AG08396 (cell line): ENCODE data around the gene GMPR2.
A peak's percentile ranks its signal among the peaks of the same experiment; 100 is the strongest.

ENCODE experiments used
- DNase-seq: peaks from one replicate; pipeline ENCODE4 v3.0.0; 2012; ENCODE audit warnings: low spot score, mixed read lengths

The GMPR2 gene

DNA sequence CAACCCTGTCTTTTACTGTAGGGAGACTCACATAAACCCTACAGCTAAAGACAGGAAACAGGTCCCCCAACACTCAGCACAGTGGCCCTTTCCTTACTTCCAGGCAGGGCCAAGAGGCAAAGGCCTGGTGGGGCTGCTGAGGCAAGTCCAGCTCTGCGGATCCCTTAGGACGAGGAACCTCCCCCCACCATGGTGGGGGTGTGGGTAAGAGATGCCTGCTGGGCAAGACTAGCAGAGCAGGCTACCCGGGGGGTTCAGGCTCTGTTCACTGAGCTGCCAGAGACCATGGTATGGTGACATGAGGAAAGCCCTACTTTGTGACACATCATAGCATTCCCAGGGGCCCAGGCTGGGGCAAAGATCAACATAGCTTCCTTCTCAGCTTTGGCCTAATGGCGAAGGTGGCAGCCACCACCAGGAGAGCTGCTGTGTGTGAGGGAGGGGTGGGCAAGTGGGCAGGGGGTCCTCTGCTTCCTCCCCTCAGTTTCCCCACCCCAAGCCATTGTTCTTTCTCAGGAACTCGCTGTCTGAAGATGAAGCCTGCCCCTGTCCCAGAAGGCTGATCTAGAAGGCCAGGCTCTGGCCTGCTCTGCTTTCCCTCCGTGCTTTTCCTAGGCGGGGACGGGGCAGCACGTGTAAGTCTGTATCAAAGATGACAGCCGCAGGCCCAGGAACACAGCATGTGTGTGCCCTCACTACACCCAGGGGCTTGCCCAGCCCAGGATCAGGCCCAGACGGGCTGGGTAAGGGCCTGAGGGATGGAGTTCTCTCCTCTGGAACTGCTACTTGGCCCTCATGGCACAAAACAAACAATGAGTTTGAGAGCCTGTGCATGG is 19.8 kb downstream of the GMPR2 start:
- no peak for DNase-seq

DNA sequence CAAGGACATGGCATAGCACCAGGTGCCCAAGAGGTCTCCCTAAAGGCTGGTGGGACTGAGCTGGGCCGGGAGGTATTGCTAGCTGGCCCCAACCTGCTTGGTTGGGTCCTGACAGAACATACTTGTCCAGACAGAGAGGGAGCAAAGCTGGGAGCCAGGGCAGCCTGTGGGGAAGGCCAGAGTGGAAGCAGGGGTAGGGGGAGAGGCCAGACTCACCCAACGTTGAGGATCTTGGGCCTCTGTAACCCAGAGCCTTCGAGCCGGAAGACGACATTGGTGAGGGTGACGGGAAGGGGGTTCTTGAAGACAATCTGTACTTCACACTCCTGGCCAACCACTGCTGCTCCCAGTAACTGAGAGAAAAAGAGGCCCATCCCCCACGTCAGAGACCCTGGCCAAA is 21.2 kb downstream of the GMPR2 start:
- no peak for DNase-seq

DNA sequence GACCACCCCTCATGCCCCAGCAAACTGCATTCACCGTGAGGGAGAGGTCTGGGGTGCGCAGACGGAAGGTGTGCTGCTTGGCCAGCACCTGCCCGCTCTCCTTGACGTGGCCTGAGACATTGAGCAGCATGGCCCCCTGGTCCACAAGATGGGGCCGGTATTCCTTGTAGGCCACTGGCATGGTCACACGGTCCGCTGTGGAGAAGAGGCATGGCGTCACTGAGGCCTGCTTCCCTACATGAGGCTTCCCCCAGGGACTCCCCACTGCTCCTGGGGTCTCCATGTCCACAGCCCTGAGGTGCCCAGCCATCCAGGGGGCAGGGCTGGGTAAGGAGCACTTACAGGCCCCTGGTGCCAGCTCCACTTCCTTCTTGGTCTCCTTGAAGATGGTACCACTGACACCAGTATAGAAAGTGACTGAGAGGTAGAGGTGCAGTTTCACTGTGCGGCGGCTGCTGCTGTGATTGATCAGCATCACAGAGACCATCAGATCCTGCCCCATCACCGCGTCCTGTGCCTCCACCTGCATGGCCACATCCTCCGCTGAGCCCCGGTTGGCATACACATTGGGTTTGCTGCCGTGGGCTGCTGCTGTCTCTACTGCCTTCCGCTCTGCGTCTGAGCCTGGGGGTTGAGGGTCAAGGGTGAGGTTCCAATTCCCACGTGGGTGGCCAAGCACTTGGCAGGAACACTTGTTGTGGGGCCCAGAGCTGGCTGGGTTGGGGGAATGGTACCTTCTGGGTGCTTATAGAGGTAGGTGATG is 22.1 kb downstream of the GMPR2 start:
- no peak for DNase-seq

DNA sequence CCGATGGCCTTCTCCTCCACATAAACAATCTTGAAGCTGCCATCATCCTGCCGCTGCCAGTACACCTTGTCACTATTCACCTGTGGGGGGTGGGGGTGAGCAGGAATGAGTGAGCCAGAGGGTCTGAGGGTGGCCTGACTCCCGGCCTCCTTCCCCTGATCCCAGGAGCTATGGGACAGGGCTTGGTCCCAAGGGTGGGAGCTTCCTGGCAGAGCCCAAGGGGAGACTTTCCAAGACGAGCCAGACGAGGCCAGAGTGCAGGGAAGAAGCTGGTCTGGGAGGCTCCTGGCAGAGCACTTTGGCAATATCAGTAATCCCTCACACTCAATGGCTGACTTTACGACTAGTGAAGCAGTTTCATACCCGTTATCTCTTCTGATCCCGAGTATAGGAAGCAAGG is 22.7 kb downstream of the GMPR2 start:
- DNase-seq = no peak

DNA sequence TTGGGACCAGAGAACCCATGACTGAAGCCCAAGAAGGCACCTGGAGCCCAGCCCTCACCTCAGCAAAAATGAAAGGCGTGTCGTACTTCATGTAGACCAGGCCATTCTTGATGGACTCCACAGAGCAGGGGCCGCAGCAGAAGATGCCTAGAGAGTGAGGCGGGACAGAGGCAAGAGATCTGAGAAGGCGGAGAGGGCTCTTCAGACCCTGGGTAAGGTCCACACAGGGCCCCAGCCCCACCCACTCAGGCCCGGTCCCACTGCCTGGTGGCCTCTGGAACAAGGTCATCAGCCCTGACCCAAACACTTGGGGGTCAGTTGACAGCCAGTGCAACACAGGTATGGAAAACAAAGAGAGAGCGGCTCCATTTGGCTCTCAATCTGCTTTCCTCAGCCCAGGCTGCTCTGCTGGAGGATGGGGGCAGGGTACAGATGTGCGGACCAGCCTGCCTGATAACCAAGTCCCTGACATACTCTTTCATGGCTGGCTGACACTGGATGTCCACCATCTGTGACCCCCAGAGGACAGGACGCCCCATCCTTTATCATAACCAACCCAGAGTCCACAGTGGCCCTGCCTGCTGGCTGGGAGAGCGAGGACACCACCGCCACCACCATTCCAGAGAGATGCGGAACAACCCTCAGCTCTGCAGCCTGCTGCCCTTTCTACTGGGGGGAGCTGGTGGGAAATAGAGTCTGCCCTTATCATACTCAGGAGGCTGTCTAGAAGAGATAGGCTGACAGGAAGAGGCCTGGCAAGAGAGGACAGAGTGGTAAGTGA is 23.4 kb downstream of the GMPR2 start:
- no peak for DNase-seq

DNA sequence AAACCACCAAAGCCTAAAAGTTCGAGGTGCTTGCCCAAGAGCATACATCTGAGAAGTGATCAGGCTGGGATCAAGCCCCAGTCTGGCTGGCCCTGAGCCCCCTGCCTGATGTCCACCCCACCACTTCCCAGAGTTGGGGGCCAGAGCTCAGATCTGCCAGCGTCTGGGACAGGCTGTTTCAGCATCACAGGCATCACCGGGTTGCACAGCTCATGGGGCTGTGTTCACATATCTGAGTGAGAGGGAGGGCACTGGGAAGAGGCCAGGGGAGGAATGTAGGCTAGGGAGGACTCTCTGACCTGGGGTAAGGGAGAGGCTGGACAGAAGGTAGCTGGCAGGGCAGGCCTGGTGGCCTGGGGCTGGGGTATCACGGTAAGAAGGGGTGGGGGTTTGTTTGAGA is 24.2 kb downstream of the GMPR2 start:
- no peak for DNase-seq

DNA sequence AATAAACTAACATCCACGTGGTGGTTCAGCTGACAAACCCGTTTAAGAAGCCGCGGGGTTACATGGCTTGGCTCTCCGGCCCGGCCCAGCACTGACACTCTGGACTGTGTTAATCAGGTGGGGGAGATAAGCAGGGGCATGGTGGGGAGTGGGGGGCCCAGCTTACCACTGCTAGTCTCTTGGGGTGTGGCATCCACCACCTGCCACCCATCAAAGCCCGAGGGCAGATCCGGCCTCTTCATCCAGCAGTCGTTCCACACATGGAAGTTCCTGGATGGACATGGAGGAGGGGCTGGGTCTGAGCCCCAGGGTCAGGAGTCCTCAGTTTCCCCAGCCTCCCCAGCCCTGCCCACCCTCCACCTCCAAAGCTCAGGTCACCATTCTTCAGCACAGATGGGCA is 25.4 kb downstream of the GMPR2 start:
- no peak for DNase-seq

DNA sequence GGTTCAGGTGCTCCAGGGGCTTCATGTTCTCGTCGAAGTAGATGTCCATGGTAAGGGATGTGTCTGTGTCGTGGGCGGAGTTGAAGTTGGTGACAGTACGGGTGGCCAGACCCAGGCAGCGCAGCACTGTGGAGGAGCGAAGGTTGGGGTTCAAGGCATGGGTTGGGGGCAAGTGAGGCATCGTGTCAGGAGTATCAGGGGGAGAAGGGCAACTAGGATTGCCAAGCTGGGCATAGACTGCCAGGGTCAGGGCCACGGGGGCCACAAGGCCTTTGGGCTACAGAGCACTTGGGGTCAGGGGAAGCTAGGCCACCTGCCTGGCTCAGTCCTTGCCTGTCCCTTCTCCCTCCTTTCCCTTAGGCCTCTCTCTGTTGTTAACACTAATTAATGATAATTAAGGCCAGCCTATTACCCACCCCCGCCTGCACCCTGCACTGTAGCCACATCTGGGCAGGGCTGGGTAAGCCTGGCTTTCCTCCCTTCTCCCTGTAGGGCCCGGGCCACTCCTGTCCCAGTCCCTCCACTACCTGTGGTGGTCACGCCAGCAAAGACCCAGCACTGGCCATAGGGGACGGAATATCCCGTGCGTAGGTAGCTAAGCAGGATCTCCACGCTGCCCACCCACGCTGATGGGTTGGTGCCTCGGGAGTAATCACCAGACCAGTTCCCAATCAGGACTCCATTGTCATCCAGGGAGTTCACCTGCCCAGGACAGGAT is 26.0 kb downstream of the GMPR2 start:
- DNase-seq = no peak

DNA sequence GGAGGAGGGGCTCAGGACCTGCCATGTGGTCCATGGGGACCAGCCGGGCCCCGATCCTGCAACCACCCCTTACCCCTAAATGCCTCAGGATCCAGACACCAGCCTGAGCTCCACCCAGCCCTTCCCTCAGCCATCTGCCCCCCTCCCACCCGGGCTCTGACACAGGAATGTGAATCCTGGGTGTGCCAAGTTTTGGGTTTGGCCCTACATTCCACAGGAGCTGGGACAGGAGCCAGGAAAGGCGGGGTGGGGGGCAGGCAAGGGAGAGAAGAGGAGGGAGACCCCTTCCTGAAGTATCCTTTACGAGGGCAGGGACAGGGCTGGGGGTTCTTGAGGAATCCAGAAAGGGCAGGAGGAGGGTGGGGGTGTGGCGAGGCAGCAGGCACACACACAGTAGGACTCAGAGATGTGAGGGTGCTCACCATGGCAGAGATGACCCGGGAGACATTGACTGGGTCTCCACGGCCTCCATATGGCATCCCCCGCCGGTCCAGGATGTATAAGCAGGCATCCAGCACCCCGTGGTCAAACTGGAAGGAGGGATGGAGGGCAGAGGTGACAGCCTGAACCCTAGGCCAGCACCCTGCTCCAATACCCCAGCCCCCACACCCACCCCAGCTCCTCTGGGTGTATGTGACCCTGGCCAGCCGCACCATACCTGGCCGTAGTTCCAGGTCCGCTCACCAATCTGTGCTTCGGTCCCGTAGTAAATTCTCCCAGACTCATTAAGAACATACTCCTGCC is 26.7 kb downstream of the GMPR2 start:
- DNase-seq = peak; percentile 78

DNA sequence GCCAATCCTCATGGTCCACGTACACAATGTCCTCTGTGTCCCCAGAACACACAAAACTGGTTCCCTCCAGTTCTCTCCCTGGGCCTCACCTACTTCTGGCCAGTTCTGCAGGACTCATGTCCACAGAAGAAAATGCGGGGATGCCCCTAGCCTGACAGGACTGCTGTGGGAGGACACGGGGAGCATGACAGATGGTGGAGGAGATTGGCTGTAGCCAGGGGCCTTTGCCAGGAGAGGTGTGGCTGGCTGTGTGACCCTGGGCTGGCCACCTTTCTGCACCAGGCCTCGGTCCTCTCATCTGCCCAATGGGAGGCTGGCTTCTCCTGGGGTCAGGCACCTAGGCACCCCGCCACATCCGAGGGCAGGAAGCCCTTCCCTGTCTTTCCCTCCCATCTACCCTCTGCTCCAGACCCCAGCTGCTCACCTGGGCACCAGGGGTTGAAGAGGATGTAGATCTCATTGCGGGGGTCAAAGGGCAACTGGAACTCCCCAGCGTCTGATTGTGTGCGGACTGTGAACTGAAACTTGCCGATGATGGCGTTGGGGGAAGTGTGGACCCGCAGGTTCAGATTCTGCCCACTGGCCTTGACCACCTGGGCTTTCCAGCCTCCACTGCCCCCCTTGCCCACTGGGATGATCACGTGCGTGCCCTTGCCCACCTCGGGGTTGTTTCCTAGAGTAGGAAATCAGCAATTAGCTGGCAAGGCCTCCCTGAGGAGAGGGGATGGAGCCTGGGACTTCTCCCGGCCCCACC is 27.5 kb downstream of the GMPR2 start:
- DNase-seq = no peak

DNA sequence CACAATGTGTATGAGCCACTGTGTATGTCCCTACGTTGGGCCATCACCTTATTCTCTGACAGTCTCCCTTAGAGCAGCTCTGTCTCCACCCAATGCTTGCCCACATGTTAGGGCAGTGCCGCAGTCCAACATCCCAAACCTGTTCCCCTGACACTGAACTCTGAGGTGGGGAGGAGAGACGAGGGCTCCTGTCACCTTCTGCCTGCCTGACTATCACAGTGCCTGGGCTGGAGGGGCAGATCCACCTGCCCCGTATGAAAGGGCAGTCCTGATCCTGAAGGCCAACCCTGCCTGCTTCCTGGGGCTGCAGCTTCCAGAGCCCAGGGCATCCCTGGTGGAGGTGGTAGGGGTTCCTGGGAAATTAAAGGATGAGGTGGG is 28.0 kb downstream of the GMPR2 start:
- no peak for DNase-seq

DNA sequence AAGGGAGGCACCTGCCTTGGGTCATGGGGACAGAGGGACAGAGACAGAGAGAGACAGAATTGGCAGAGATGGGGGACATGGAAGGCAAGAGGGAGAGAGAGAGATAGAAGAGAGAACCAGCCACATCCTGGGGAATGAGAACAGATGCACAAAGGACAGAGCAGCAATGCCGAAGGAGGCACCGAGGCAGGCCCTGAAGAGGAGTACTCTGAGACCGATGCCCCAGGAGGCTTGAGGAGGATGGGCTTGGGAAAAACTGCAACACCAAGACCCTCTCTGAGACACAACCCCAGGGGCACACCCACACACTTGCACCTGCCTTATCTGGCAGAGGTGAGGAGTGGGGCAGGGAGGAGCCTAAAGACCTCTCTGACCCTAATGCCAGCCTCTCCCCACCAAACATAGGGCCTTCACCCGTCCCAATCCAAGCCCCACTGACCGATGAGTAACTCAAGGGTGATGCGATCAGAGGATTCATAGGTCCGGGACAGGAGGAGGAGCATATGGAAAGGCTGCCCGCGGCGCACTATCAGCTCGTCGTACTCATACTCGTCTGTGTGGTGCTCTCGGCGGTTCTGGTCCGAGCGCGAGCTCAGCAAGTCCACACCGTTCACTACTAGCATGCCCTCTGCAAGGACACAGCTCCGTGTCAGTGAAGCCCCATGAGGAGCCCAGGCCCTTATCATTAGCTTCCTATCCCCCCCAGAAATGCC is 28.7 kb downstream of the GMPR2 start:
- no peak for DNase-seq

DNA sequence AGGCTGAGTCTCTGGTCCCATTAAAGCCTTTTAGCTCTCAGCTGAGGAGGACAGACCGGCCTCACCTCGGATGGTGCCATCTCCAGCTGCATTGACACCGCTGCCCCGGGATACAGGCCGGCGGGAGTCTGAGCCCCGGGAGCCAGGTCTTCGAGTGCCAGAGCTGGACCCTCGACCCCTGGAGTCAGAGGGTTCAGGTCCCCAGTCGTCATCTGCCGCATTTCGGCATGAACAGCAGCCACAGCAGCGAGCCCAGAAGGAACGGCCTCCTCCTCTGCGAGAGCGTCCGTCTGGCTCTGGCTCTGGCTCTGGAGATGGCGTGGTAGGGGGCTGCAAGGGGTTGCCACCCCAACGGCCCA is 29.2 kb downstream of the GMPR2 start:
- DNase-seq = no peak

DNA sequence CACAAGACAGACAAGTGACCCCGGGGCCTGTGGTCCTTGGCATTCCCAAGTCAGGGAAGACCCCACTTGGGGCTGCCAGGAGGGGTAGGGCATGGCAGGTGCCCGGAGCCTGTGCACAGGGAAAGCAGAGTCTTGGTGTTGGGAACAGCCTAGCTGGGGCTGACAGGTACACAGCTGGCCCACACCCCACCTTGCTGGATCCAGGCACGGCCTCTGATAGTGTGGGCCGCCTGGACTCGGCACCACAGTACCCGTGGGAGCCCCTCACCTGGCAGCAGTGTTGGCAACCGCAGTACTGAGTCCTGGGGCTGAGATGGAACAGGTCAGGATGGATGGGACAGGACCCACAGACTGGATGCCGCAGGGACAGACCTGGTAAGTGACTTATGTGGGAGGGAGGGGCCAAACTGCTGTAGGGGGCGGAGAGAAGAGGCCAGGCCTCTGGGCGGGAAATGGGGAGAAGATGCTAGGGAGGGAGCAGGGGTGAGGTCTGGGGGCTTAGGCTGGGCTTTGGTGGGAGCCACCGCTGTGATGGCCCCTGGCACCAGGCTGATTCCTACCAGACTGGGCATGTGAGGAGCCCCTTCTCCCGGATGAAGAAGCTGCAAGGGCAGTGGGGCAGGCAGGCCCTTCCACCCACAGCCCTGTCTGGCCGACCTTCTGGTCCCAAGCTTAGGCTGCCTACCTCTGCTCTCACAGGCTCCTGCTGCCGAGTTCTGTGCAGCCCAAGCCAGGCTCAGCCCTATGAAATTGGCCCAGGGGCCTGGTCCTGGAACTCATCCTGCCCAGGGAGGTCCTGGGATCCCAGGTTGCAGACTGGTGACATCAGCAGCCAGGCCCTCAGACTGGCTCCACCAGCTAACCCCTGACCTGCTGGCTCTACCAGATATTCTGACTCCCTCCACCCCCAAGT is 30.3 kb downstream of the GMPR2 start, which contains the start of gene TGM1:
Gene TGM1, minus strand, starts transcription at position 357 of the 913 bp plus-strand sequence. CDS start 825 bp downstream, outside the sequence.
- no peak for DNase-seq

DNA sequence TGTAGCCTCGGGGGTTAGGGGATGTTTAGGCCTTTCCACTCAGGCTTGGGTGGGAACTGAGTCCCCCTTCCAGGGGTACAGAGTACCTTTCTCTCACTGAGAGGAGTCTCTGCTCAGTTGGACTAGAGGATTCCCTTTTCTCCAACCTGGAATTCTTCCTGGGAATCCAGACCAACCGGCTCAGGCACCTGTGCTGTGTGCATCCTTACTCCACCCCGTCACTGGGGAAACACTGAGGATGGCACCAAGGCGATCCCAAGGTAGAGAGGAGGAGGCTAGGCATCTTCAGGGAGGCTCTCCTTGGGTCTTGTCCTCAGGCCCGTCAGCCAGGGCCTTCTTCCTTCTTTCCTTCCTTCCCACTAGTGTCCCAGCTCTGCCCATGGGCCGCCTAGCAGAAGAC is 31.1 kb downstream of the GMPR2 start:
- no peak for DNase-seq

DNA sequence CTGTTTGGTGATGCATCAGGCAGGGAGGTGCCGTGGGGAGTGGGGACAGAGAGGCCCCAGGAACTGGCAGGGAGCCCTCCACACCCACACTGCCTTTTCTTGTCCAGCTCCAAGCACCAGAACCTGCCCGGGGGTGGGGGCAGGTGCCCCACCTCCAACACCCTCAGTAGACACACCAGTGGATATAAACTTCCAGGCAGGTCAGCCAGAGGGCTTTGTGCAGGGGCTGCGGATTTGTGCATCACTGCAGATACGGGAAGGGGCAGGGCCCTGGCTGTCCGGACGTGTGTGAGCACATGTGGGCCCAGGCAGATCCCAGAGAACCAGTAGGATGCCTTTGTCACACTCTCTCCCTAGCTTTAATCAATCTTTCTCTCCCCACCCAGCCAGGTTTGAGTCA is 31.6 kb downstream of the GMPR2 start:
- DNase-seq = no peak

DNA sequence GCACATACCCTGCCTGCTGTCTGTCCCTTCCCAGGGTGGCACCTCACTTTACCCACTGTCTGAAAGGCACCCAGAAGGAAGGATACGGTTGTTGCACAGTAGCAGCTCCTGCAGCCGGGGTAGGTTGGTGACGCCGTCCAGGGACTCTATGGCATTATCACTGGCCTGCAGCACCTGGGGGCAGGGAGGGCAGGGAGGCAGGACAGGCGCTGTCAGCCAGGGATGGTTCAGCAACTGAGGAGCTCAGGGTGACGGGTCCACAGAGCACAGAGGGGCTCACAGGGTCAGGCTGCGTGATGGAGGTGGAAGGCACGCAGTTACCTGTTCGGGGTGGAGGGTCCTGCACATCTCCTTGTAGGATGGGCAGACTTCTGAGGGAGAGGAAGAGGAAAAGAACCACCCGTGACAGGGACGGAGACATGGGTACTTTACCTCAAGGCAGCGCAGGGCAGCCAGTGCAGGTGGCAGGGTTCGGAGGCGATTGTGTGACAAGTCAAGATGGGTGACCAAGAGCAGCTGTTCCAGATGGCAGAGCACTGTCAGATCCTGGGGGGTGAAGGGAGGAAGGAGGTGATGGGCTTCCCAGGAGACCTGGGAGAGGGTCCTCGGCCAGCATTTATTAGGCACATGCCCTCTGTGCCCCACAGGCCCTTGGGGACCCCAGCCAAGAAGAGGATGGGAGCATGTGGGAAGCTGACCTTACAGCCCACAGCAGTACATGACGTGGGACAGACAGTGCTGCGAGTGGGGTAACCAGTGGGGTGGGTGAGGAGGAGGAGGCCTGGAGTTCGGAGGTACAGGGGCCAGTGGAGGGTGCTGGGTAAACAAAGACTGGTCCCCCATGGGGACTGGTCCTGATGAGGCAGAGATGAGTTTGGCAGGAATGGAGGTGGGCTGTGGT is 33.9 kb downstream of the GMPR2 start:
- no peak for DNase-seq

DNA sequence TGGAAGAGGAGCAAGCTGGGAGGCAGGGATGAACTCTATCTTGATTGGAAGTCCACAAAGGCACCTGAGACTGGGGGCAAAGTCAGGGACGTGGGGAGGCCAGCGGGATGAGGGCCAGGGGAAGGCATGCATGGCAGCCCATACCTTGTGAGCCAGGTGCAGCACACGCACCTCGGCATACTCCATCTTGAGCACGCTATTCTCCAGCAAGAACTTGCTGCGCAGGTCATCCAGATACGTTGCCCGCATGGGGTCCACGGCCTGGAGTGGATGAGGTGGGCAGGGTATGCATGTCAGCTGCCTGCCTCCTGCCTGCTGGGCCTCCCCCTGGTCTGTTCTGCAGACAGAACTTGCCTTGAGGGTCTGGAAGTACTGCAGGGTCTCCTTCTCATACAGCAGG is 34.8 kb downstream of the GMPR2 start:
- no peak for DNase-seq
